Measurements from ENCODE around the gene OSBPL9.

Gene OSBPL9

DNA sequence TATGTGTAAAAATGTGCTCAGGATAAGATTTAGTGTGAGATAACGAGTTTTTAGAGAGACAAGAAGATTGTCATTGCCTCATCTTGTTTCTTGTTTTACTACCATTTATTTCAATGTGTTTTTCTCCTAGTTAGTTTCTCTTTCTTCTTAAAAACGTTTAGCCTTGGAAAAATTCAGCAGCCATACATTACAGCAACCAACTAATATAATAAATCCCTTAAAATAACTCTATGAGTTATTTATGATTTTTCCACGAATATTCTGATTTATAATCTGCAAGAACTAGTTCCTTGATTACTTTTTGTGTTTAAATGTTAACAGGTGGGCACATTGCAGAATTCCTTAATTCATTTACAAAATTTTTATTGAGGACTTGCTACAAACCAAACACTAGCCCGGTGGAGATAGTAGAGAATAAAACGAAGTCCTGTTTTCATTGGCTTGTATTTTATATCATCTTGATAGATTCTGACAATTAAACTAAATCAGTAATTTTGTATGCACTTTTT, 118.9 kb downstream of the OSBPL9 start:
- DNase-seq (ENCODE audit: low read depth in 2 of 2): no peak

DNA sequence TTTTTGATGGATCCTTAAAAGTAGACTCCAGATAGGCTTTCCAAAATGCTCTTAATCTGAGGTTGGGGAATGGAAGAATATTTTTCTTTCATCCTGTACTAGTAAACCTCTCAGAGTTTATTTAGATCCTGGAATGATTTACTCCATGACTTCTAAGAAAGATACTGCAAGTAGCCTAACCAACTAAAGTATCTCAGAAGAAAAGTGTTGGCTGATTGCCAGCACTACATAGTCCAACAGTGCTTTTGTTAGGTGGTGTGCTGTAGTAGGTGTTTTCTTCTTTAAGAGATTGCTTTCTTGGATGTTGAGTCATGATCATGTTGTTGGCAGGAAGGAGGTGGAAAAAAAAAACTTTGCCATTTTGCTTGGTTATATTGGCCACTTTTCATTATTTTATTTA, 119.8 kb downstream of the OSBPL9 start:
- DNase-seq (ENCODE audit: low read depth in 2 of 2): no peak

GRCh38 chr1:51738681-51739080, 121.8 kb downstream of the OSBPL9 start:
- no peak for DNase-seq (ENCODE audit: low read depth in 2 of 2)

- DNase-seq (ENCODE audit: low read depth in 2 of 2): no peak
Observed at GRCh38 chr1:51740652-51741051, 123.8 kb downstream of the OSBPL9 start.

DNA sequence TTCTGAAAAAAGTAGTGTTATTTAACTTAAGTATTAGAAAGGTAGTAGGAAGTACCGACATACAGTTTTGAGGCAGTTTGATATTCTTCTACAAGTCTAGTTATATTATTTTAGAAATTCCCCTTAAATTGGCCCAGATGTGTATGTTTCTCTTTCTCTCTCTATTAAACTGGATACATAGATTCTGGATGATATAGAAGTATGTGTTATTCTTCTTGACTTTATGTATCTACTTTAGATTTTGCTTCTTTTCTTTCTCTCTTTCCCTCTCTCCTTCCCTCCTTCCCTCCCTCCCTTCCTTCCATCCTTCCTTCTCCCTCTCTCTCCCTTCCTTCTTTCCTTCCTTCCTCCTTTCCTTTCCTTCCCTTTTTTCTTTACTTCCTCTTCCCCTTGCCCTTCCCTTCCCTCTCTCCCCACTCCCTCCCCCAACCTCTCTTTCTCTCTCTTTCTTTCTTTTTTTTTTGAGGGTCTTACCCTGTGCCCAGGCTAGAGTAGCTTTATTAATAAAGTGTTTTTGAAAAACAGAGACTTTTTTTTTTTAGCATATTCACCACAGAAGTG, 124.3 kb downstream of the OSBPL9 start:
- no peak for DNase-seq (ENCODE audit: low read depth in 2 of 2)

DNA sequence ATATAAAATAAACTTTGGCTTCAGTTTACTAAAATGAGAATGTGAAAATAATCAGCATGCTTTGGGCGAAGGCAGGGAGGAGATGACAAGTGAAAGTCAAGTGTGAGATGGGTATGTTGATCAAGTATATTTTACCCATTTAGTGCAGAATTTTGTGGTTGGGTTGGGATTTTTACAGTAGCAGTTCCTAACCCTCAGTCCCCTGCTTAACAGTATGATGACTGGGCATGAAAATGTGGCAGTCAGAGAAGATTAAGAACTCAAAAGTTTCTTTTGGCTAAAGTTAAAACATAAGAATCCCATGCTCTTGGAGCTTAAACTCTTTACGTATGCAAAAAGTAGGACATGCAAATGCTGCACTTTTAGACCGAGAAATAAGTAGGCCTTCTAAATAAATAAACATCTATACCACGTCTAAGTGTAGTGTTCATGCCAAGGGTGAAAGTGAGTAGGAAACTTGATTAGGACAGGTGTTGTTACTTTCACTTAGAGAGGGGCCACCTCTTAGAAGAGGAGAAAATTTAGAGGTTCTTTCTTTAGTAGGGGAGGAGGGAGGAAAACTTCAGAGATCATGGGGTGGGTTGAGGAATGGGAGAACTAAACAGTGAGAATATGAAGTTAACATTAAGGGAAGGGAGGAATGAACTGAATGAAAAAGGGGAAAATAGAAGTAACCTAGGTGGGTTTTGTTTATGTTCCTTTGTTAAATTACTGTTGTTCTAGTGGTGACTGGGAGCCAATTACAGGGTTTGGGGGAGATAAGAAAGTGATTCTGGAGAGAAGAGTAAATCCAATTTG, 127.8 kb downstream of the OSBPL9 start:
- DNase-seq (ENCODE audit: low read depth in 2 of 2): no peak

DNA sequence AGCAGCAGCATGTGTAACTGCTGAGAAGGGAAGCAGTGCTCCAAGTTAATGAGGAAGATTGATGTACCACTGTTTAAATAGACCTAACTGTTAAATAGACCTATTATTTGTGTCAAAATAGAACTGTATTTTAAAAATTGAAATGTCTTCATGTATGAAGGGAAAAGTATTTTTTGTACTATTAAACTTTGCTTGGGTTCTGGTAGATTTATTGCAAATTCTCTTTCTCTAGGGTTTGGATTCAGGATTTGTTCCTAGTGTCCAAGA, 128.3 kb downstream of the OSBPL9 start:
- DNase-seq (ENCODE audit: low read depth in 2 of 2): no peak

DNA sequence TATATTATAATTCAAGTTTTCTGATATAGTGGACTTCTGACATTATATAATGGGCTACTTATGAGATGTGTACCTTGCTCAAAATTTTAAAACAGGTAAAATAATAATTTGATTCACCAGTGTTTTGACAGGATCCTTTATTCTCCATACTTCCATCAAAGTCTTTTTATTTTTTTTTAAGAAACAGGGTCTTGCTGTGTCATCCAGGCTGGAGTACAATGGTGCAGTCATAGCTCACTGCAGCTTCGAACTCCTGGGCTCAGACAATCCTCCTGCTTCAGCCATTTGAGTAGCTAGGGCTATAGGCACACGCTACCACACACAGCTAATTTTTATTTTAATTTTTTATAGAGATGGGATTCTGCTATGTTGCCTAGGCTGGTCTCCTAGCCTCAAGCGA, 132.3 kb downstream of the OSBPL9 start:
- no peak for DNase-seq (ENCODE audit: low read depth in 2 of 2)

DNA sequence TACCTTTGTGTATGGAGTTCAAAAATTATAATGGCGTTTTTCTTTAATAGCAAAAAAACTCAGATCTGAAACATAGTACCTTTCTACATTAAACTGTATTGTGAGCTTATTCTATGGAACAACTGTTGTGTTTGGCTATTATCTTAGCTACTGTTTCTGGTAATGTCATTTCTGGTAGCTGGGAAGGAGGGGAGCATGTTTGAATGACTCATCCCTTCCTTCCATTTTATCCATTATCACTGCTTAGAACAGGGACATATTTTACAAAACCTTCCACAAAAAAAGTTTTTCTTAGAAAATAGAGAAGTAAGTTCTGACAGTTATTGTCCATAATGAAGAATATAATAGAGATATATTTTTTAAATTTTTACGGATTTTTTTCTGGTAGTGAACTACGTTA, 133.3 kb downstream of the OSBPL9 start:
- DNase-seq (ENCODE audit: low read depth in 2 of 2): no peak

DNA sequence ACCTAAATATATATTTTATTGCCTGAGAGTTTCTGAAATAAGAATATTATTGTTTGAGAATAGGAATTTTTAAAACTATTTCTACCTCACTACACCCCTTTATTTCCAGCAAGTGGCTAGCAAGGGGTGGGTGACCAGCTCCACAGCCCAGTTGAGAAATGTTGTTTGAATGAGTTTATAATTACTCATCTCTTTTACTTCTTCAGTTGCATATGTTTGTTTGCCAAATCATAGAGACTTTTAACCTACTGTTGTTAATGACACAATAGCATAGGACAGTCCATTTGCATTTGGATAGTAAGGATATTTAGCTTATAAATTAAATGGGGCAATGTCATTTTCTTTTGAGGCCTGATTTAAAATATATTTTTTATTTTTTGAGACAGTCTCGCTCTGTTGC, 133.8 kb downstream of the OSBPL9 start:
- no peak for DNase-seq (ENCODE audit: low read depth in 2 of 2)

DNA sequence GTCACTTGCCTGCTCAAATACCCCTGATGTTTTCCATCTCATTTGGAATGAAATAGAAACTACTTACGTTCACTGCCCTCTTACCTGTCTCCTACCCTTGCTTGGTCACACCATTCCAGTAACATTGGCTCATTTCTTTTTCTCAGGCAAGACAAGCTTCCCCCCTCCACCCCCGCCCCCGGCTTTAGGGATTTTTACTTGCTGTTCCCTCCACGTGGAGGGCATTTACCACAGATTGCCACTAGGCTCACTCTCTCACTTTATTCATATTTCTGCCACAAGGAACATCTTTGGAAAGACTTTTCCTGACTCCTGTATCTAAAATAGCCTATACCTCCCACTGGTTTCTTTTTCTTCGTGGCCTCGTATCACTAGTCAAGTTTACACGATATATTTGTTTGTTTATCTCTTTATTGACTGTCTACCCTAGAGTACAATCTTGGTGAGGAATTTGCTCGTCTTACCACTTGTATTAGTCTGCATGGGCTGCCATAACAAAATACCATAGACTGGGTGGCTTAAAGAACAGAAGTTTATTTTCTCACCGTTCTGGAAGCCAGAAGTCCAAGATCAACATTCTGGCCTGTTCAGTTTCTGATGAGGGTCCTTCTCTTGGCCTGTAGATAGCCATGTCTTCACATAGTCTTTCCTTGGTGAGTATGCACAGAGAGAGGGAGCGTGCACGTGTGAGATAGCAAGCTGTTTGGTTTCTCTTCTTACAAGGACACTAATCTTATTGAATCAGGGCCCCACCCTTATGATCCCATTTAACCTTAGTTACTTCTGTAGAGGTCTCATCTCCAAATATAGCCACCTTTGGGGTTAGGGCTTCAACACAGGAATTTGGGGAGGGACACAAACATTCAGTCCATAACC, 135.4 kb downstream of the OSBPL9 start:
- no peak for DNase-seq (ENCODE audit: low read depth in 2 of 2)

GRCh38 chr1:51753969-51754368, 137.1 kb downstream of the OSBPL9 start:
- DNase-seq (ENCODE audit: low read depth in 2 of 2): no peak

GRCh38 chr1:51754666-51755065, 137.8 kb downstream of the OSBPL9 start:
- DNase-seq (ENCODE audit: low read depth in 2 of 2): no peak

GRCh38 chr1:51755437-51755836, 138.5 kb downstream of the OSBPL9 start:
- no peak for DNase-seq (ENCODE audit: low read depth in 2 of 2)

- no peak for DNase-seq (ENCODE audit: low read depth in 2 of 2)
Observed at GRCh38 chr1:51756290-51756689, 139.4 kb downstream of the OSBPL9 start.

DNA sequence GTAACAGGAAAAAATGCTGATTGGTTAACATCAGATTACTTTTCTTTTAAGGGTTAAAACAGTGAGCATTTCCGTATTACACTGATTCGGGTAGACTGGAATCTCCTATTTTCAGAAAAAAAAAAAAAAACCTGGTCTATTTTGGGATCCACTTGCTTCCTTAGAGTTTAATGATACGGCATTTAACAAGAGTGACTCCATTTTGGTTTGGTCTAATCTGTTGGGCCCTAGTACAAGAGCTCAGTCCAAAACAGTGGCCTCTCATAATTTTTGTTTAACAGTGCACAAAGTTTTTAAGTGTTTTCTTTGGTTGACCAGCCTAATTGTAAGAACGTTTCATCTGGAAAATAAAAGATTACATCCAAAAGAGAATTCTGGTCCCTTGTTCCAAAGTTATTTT, 141.4 kb downstream of the OSBPL9 start:
- no peak for DNase-seq (ENCODE audit: low read depth in 2 of 2)

DNA sequence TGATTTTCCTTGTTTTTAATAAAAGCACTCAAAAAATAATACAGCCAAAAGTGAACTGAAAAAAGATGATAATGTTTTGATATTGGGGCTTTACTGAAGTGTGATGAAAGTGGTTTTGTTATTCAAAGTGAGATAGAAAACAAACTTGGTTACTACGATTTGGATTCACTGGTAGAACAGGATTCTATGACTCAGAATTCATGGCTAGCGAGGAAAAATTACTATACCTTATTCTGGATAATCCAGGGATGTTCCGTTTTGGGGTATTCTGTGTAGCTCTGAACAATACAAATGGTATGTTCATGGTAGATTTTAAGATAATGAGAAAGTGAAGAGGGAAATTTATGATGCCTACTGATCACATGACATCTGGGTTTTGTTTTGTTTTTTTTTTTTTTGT, 144.0 kb downstream of the OSBPL9 start:
- DNase-seq (ENCODE audit: low read depth in 2 of 2): no peak

- no peak for DNase-seq (ENCODE audit: low read depth in 2 of 2)
Observed at GRCh38 chr1:51761351-51761750, 144.5 kb downstream of the OSBPL9 start.

GRCh38 chr1:51768971-51769588, 152.2 kb downstream of the OSBPL9 start:
- no peak for DNase-seq (ENCODE audit: low read depth in 2 of 2)

- no peak for DNase-seq (ENCODE audit: low read depth in 2 of 2)
Observed at GRCh38 chr1:51776408-51776807, 159.5 kb downstream of the OSBPL9 start.

DNA sequence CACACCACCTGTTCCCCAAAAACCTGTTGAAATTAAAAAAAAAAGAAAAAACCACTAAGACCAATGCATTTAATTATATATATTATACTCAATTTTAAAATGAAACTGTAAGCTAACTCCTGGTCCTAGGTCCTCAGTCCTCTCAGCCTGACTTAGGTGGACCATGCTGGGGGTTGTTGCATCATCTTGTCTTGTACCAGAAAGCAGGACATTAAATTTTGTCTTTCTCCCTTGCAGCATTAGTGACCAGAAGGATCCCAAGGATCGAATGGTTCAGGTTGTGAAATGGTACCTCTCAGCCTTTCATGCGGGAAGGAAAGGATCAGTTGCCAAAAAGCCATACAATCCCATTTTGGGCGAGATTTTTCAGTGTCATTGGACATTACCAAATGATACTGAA, 164.0 kb downstream of the OSBPL9 start:
- DNase-seq (ENCODE audit: low read depth in 2 of 2): no peak

DNA sequence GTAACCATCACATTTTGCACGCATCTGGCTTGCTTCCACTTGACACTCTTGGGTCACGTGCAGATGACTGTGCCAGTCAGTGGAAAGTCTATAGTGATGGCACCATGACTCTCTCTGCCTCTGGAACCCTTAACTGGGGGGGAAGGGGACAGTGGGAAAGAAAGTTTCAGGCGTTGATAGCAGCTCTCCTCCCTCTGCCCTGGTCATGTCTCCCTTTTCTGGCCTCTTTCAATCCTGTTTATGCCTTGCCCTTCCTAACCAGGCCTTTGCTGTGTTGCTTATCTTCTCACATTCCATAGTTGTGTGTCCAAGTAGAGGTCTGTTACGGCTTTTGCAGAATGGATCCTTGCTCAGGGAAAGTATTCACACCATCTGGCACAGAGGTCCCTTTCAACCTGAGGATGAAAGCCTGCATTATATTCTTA, 168.1 kb downstream of the OSBPL9 start:
- no peak for DNase-seq (ENCODE audit: low read depth in 2 of 2)
